IPS DF 6.9 (cell line): ENCODE measurements around the gene ZNF280A.
"Not testable (repeated sequence)": the region's sequence is repeated elsewhere in the genome, so short reads cannot be mapped to it uniquely, and the experiment has no call there.

ENCODE experiments used
- DNase-seq: peaks from one replicate; pipeline ENCODE4 v3.0.0-alpha.2; 2013; ENCODE audit warnings: low read depth, low spot score
- H3K27ac ChIP-seq: one replicate; pipeline ENCODE4 v1.5.1; 2013; ENCODE audit warnings: low read length, control low read depth
- H3K27me3 ChIP-seq: 2 replicates; pipeline ENCODE4 v1.6.1; 2013; ENCODE audit warnings: mild to moderate bottlenecking, low read length; ENCODE audit not compliant: control insufficient read depth, insufficient read depth
- H3K36me3 ChIP-seq: 2 replicates; pipeline ENCODE4 v1.6.1; 2013; ENCODE audit warnings: low read length; ENCODE audit not compliant: control insufficient read depth, insufficient read depth
- H3K4me1 ChIP-seq: 2 replicates; pipeline ENCODE4 v1.6.1; 2013; ENCODE audit warnings: low read length; ENCODE audit not compliant: control insufficient read depth, insufficient read depth
- H3K4me3 ChIP-seq: 2 replicates; pipeline ENCODE4 v1.5.1; 2013; ENCODE audit warnings: mild to moderate bottlenecking, low read length
- H3K9me3 ChIP-seq: 2 replicates; pipeline ENCODE4 v1.6.1; 2013; ENCODE audit warnings: low read length, inconsistent platforms; ENCODE audit not compliant: control insufficient read depth, insufficient read depth
- WGBS: extraction: QIAGEN DNeasy Blood & Tissue Kit; methylation state at CpG from one replicate; pipeline ENCODE4 v1.1.7; 2013; ENCODE audit warnings: mixed read lengths, missing lambda C conversion rate; ENCODE audit not compliant: insufficient read length, insufficient coverage; 5-methylcytosine and 5-hydroxymethylcytosine counted together

Gene ZNF280A

DNA sequence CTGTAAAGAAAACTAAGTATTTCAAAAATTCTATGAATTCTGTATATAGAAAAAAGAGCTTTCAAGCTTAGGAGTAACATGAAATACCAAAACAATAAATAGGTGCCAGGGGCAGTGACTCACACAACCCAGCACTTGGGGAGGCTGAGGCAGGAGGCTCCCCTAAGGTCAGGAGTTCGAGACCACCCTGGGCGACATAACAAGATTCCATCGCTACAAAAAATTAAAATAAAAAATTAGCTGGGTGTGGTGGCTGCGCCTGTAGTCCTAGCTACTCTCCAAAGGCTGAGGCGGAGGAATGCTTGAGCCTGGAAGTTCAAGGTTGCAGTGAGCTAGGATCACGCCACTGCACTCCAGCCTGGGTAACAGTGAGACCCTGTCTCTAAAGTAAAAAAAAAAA is 33.0 kb downstream of the ZNF280A start:
- Histone ChIP-seq H3K36me3 (no peaks in the 10 kb centered on the region), H3K9me3 (no peaks in the 10 kb centered on the region), H3K4me1 (no peaks in the 10 kb centered on the region), H3K27me3 (no peaks in the 10 kb centered on the region), H3K27ac (no peak overlapping the region), H3K4me3 (no peak overlapping the region)
- WGBS: no CpG with 5 or more reads among the region's 6 CpGs
- no peak for DNase-seq

DNA sequence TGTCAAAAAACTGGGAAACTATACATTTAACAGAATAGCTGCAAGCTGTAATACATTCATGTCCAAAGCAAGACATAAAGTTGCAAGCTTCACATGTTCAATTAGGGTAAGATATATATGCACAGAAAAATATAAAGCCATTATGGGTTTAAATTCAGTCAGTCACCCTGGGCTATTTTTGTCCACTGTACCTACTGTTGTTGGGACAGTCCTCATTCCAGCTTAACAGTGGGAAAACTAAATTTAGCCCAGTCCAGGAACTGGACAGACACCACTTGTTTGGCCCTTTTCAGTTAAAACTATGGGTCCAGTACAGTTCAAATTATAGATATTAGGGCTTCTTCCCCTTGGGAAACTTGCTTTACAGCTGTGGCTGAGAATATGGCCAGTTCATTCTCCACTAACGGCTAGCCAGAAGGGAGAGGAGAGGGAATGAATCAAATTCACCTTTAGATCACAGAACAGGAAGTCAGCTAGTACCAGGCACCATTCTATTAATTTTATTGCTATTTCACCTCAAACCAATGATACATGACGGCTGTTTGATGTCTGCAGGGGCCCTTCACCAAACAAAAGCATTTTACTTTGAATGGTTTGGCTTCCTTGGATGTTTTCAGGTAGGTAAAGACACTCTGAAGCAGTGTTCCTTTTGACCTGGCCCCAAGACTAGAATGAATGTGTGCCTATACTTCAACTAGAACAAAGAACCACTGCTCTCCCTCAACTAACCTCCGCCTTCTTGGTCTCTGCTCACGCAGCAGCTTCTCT is 33.8 kb downstream of the ZNF280A start:
- Histone ChIP-seq H3K27ac (no peak overlapping the region), H3K27me3 (no peaks in the 10 kb centered on the region), H3K9me3 (no peaks in the 10 kb centered on the region), H3K4me1 (no peaks in the 10 kb centered on the region), H3K36me3 (no peaks in the 10 kb centered on the region), H3K4me3 (no peak overlapping the region)
- WGBS: no CpG with 5 or more reads among the region's 4 CpGs
- DNase-seq: no peak

DNA sequence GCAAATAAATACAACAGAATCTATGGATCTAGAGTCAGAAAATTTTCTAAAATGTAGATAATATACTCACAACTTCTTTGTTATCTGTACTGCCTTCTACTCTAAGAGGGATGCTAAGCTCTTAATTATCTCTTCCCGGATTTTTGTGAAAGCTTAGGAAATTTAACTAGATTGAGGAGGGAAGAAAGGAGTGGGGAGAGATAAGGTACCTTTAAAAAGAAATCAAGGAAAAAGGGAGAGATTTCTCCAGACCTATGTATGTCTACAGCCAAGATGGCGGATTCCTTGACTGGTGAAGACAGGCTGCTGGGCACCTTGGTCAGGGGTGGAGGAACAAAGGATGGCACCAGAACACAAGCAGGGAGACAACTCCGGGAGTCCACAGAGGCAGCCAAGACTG is 34.5 kb downstream of the ZNF280A start:
- Histone ChIP-seq H3K9me3 (no peaks in the 10 kb centered on the region), H3K27ac (no peak overlapping the region), H3K4me3 (no peak overlapping the region), H3K27me3 (no peaks in the 10 kb centered on the region), H3K4me1 (no peaks in the 10 kb centered on the region), H3K36me3 (no peaks in the 10 kb centered on the region)
- DNase-seq: no peak
- WGBS: no CpG with 5 or more reads among the region's 3 CpGs

DNA sequence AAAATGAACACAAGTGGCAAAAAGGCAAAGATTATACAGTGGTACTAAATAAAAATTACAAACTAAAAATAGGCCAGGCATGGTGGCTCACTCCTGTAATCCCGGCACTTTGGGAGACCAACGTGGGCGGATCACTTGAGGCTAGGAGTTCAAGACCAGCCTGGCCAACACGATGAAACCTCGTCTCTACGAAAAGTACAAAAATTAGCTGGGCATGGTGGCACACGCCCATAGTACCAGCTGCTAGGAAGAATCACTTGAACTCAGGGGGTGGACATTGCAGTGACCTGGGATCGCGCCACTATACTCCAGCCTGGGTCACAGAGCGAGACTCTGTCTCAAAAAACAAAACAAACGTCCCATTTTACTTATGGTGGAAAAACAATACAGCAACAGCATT is 36.0 kb downstream of the ZNF280A start:
- Histone ChIP-seq H3K9me3 (no peaks in the 10 kb centered on the region), H3K27ac (no peak overlapping the region), H3K27me3 (no peaks in the 10 kb centered on the region), H3K4me3 (no peak overlapping the region), H3K4me1 (no peaks in the 10 kb centered on the region), H3K36me3 (no peaks in the 10 kb centered on the region)
- no peak for DNase-seq
- no CpG with 5 or more reads among the region's 11 CpGs for WGBS

DNA sequence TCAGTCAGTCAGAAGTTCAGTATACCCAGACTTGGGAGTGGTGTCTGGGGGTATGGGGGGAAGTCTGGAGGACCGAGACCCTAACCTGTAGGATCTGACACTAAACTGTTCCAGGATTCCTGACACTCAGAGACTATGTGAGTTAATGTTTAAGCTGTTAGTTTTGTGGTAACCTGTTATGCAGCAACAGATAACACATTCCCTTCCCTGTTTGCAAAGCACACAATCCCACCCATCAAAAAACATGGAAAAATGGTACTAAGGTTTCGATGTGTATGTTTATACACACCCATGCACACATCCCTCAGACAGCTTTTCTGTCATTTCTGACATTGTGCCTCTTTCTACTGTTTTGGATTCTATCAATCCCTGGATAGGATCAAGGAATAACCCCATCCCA is 39.1 kb downstream of the ZNF280A start:
- H3K27ac ChIP-seq: no peak overlapping the region

DNA sequence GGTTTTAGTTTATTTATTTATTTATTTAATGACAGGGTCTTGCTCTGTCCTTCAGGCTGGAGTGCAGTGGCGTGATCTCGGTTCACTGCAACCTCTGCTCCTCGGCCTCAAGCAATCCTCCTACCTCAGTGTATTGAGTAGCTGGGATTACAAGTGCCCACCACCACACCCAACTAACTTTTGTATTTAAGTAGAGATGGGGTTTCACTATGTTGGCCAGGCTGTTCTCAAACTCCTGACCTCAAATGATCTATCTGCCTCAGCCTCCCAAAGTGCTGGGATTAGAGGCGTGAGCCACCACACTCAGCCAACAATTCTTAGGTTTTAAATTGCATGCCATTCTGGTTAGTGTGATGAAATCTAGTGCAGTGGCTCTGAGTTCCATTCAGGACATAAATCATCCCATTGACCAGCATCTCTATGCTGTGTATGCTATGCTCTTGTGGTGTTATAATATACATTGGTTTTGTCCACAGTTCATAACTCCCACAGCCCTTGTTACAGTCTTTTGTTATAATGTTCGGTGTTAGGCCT is 40.0 kb downstream of the ZNF280A start:
- Histone ChIP-seq H3K4me3 (no peak overlapping the region), H3K4me1 (no peaks in the 10 kb centered on the region), H3K36me3 (no peaks in the 10 kb centered on the region), H3K27ac (no peak overlapping the region), H3K27me3 (no peaks in the 10 kb centered on the region), H3K9me3 (no peaks in the 10 kb centered on the region)
- no CpG with 5 or more reads among the region's 5 CpGs for whole genome bisulfite sequencing
- DNase-seq: no peak

More for the DNA sequence above, 39.1 kb downstream of the ZNF280A start:
- Histone ChIP-seq H3K4me3 (no peak overlapping the region), H3K36me3 (no peaks in the 10 kb centered on the region), H3K4me1 (no peaks in the 10 kb centered on the region), H3K27me3 (no peaks in the 10 kb centered on the region), H3K9me3 (no peaks in the 10 kb centered on the region)
- no CpG with 5 or more reads among the region's 2 CpGs for WGBS
- no peak for DNase-seq

DNA sequence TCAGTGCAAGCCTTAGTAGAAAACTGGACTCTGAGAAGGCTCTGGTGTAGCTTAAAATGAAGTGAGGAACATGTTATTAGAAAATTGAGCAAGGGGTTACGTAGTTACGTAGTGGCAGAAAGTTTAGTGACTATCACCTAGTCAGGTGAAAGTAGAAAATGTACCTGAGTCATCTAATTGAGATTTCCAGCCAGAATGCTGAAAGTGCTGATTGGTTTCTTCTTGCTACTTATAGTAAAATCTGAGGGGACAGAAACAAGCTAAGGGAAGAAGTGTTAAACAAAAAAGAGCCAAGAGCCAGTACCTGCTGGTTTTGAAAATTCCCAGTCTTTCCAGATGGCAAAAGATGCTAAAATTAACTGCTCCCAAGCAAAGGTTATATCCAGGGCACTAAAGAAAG is 41.0 kb downstream of the ZNF280A start:
- H3K27ac ChIP-seq: no peak overlapping the region
- no peak for DNase-seq
- no peaks in the 10 kb centered on the region for H3K27me3 ChIP-seq
- no CpG with 5 or more reads among the region's 2 CpGs for WGBS
- no peaks in the 10 kb centered on the region for H3K4me1 ChIP-seq
- no peaks in the 10 kb centered on the region for H3K36me3 ChIP-seq
- H3K4me3 ChIP-seq: no peak overlapping the region
- H3K9me3 ChIP-seq: no peaks in the 10 kb centered on the region

DNA sequence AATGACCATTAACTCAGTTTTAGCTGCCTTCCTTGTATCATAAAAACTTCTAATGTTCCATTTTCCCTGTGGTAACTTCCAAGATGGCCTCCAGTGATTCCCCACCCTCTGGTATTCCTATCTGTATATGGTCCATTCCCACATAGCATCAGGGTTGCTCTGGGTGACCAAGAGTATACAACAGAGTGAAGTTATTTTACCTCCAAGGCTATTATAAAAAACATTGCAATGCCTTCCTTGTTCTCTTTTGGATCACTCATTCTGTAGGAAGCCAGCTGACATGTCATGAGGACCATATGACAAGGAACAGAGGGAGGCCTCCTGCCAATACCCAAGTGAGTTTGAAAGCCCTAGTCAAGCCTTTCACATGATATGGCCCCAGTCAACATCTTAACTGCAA is 41.6 kb downstream of the ZNF280A start:
- no peak overlapping the region for H3K27ac ChIP-seq
- no peaks in the 10 kb centered on the region for H3K27me3 ChIP-seq
- H3K36me3 ChIP-seq: no peaks in the 10 kb centered on the region
- no peaks in the 10 kb centered on the region for H3K4me1 ChIP-seq
- H3K9me3 ChIP-seq: no peaks in the 10 kb centered on the region
- H3K4me3 ChIP-seq: no peak overlapping the region
- DNase-seq: no peak

DNA sequence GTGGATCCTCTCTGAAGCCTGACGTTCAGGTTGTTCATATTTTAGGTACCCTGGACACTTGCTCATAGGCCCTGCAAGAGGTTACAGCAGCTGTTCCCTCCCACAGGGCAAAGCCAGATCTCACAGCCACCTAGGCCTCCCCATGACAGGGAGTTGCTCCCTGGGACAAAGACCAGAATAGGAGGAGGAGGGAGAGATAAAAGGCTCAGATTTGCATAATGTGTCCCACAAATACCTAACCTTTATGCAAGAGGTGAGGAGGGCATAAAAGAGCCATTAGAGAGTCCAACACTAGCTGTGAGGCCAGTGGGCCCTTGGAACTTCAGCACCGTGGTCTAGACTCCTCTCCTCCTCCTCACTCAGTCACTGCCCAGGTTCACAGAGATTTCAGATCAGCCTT is 45.3 kb downstream of the ZNF280A start:
- DNase-seq: no peak
- H3K4me1 ChIP-seq: no peaks in the 10 kb centered on the region
- H3K9me3 ChIP-seq: no peaks in the 10 kb centered on the region
- no peaks in the 10 kb centered on the region for H3K27me3 ChIP-seq
- no CpG with 5 or more reads among the region's 2 CpGs for WGBS
- H3K36me3 ChIP-seq: no peaks in the 10 kb centered on the region
- H3K27ac ChIP-seq: no peak overlapping the region
- H3K4me3 ChIP-seq: no peak overlapping the region

DNA sequence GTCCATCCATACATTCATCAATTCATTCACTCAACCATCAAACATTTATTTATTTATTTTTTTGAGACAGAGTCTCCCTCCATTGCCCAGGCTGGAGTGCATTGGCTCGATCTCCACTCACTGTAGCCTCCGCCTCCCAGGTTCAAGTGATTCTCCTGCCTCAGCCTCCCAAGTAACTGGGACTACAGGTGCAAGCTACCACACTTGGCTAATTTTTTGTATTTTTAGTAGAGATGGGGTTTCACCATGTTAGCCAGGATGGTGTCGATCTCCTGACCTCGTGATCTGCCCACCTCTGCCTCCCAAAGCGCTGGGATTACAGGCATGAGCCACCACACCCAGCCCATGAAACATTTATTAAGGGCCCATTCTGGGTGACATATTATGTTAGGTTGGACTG is 49.0 kb downstream of the ZNF280A start:
- not testable (repeated sequence) for H3K4me1 ChIP-seq, H3K27me3 ChIP-seq, H3K36me3 ChIP-seq, H3K4me3 ChIP-seq, H3K9me3 ChIP-seq, DNase-seq, H3K27ac ChIP-seq
- no CpG with 5 or more reads among the region's 5 CpGs for WGBS

DNA sequence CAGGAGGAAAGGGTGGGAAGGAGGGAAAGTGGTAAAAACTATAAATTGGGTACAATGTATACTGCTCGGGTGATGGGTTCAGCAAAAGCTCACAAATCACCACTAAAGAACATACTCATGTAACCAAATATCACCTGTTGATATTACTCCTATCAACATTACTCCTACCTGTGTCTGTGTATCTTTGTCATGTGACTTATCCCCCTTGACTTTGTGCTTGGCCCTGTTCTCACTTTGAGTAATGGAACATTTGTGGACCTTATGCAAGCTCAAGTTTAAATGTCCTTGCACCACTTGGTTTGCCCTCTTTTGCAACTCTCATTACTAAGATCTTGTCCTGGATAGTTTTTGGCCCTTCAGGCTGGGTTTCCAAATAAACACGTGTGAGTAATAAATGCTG is 50.5 kb downstream of the ZNF280A start:
- H3K9me3 ChIP-seq: no peaks in the 10 kb centered on the region
- no peak overlapping the region for H3K4me3 ChIP-seq
- H3K4me1 ChIP-seq: no peaks in the 10 kb centered on the region; the same call in 1 of the 2 replicates
- H3K27me3 ChIP-seq: peaks cover 1% of the 10 kb centered on the region; the same call in 1 of the 2 replicates
- no peak overlapping the region for H3K27ac ChIP-seq
- H3K36me3 ChIP-seq: no peaks in the 10 kb centered on the region
- no CpG with 5 or more reads among the region's 2 CpGs for WGBS
- DNase-seq: no peak
